Stimulated activated CD4-positive, alpha-beta T cell treated with anti-CD3 and anti-CD28 coated beads, Interleukin-4, amount 100 ng/mL, for 4 hours (primary cell): ENCODE measurements around the gene GNG12.
"Not testable (repeated sequence)": the region's sequence is repeated elsewhere in the genome, so short reads cannot be mapped to it uniquely, and the experiment has no call there.

Experiments
- DNase-seq, 2 experiments: peaks; one replicate each; pipeline ENCODE4 v3.0.0-alpha.2; 2020

Gene GNG12

DNA sequence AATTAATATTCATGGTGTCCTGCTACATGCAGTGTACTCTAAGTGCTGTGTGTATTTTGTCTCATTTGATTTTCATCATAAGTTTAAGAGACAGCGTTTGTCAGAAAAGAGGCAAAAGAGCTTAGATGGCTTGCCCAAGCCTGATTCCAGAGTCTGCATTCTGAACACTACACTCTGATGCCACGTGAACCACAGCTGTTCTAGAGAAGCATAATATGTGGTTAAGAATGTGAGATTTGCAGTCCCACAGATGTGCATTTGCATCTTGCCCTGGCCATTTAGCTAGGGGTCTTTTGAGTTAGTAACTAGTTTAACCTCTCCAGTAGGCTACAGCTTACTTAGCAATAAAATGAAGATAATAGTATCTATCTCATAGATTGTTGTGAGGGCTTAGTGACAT lies 157.5 kb downstream of the GNG12 start:
- DNase-seq = no peak

DNA sequence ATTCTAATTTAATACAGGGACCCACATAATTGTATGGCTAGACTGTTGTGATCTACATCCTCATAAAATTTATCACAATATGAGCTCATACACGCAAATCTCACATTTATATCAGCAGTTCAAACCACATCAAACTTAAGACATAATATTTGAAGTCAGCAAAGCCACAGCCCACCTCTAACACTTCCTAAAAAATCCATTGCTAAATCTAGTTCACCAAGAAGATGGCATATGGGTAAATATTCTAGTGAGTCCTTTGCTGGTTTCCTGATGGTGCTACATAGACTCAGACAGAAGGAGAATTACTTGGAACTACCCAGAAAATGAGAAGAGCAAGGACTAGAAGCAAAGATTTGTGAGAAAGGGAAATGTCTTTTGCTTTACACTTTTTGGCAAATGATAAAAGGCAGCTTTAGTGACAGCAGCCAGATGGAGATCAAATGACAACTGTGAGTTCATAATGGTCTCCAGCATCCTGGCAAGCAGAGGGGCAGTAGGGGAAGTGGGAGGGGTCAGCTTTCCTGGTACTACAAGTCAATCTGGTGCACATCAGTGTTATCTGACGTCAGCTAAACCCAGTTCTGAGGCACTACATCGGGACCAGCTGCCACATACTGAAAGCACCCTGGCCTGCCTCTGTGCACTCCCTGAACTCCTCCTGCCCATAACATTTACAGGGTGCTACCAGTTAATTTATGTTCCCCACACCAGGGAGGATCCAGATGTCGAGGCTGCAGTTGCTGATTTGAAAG lies 158.8 kb downstream of the GNG12 start:
- DNase-seq = peak in 1 of 2 experiments; percentile 30

DNA sequence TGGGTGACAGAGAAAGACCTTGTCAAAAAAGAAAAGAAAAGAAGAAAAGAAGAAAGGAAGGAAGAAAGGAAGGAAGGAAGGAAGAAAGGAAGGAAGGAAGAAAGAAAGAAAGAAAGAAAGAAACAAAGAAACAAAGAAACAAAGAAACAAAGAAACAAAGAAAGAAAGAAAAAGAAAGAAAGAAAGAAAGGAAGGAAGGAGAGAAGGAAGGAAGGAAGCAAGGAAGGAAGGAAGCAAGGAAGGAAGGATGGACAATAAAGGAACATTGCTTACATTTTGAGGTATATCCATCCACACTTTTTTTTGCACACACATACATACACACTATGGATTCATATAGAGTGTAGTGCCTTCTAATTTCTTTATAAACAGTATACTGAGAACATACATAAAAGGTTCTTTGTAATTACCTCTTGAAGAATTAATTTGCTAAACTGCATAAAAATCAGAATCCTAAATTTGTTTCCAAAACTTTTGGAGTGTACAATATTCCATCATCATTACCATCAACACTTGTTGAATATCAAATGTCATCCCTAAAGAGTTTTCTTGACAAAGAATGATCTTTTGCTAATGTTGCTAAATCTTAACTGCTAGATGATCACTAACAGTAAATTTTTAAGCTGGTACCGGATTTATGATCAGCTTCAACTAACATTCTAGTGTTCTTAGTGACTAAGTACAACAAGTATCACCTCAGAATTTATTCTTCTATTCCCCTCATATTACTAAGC lies 159.6 kb downstream of the GNG12 start:
- no peak for DNase-seq

DNA sequence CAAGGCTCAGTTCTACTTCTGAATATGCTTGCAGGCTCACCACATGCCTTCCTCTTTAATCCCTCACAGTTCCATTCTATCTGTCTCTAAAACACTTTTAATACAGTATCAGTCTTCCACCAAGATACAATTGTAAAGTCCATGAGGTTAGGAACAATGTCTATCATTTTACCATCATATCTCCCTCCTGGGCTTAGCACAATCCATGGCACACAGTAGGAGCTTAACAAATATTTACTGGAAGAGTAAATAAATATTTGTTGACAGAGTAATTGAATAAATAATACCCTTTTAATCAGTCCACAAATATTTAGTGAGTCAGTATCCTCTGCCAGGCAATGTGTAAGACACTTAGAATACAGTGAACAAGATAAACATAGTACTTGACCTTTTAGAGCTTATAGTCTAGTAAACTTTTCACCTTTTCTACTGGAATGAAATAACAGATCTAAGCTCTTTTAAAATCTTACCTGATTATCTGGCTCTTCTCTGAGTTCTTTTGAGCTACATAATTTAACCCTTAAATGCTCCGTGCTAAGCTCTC lies 160.9 kb downstream of the GNG12 start:
- DNase-seq = no peak

DNA sequence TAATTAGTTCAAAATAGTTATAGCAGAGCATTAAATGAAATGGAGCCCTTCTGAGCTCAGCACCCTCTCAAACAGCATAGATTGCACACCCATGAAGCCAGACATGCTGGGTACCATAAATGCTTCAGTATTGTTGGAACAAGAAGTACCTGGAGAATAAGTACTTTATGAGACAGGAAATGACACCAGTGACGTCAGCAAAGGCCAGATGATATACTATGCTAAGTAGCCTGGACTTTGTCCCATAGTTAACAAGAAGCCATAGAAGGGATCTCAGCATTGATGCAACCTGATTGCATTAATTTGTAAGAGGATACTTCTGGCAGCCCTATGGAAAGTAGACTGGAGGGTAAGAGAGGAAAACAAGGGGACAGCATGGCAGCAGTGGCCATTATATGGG lies 164.6 kb downstream of the GNG12 start:
- DNase-seq = no peak

DNA sequence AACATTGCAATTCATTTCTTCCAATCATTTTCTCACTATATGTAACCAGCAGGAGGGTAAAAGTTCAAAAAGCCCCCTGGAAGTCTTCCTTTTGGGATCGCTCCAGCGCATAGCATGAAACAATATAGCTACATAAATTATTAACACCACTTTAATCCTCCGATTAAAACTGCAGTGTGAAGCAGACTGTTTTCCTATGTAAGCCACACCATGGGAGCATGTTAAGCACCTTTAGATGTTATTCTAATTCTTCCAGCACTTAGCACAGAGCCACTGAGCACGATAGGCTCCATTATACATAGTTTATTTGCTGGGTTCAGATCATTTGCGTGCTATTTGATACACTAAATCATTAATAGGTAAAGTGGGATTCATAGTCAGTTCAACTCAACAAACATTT lies 166.6 kb downstream of the GNG12 start:
- no peak for DNase-seq

DNA sequence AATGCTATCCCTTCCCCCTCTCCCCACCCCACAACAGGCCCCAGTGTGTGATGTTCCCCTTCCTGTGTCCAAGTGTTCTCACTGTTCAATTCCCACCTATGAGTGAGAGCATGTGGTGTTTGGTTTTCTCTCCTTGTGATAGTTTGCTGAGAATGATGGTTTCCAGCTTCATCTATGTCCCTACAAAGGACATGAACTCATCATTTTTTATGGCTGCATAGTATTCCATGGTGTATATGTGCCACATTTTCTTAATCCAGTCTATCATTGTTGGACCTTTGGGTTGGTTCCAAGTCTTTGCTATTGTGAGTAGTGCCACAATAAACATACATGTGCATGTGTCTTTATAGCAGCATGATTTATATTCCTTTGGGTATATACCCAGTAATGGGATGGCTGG lies 168.0 kb downstream of the GNG12 start:
- not testable (repeated sequence) for DNase-seq

DNA sequence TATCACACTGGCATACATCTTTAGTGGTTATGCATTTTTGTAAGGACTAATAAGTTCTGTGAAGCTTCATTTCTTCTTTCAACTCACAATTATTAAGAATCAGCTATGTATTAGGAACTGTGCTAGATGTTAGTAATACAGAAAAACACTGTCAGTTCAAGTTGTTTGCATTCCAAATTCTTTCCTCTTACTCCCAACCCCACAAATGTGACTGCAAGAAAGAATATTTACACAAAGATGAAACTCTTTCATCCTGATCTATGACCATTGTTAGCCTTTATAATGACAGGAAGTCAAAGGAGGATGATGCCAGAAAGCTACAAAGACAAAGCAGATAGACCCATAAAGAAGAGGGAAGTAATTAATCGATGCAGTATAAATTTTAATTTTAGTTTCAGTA lies 169.2 kb downstream of the GNG12 start:
- no peak for DNase-seq

DNA sequence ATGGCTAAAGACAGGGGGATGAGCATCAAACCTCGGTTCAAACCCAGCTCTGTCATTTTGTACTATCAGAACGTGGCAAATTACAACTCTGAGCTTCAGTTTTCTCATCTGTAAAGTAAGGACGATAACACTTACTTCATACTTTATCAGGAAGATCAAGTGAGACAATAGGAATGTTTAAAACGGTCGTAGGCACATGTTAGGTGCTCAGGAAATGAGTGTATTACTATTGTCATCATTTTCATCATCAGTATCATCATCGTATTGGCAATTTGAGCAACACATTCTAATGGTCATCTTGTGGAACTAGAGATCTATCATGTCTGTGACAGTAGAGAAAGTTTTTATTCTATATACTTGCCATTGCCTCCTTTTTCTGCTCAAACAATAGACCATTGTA lies 170.4 kb downstream of the GNG12 start:
- no peak for DNase-seq

DNA sequence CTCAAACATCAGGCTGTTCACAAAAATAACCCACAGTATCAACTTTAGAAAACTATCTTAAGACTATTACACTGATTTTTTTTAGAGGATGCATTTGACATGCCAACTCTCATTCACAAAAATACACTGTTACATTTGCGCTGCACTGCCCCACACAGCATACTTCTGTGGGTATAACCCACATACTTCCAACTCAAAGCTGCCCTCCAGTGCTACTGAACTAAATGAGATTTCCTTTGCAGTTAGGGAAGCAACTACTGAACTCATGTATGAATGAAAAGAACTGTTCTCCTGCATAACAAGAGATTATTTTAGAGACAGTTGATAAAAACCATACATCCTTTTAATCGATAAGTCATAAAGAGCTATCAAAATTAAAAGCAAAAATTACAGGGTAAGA lies 174.0 kb downstream of the GNG12 start:
- DNase-seq = no peak

DNA sequence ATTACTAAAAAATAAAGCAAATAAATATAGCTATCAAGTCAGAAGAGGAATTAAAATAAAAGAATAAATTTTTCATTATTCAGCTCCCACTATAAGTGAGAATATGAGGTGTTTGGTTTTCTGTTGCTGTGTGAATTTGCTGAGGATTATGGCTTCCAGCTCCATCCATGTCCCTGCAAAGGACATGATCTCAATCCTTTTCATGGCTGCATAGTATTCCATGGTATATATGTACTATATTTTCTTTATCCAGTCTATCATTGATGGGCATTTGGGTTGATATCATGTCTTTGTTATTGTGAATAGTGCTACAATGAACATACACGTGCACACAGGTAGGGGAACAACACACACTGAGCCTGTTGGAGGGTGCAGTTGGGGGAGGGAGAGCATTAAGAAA lies 176.1 kb downstream of the GNG12 start:
- DNase-seq = not testable (repeated sequence)

DNA sequence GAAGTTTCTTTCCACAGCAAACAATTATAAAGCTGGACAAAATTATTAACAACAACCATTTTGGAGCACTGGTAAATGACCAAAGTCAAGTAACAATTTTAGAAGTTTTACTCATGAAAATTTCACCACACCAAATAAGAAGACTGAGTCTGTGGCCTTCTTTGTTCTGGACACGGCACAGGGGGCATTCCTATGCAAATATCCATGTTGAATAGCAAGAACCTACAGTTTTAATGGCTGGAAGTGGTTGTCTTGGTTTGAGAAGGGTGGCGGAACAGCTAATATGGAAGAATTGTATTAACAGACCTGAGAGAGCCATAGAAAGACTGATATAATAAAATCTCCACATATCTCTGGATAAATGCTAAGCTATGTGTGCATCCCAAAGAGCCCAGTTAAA lies 177.7 kb downstream of the GNG12 start:
- no peak for DNase-seq

DNA sequence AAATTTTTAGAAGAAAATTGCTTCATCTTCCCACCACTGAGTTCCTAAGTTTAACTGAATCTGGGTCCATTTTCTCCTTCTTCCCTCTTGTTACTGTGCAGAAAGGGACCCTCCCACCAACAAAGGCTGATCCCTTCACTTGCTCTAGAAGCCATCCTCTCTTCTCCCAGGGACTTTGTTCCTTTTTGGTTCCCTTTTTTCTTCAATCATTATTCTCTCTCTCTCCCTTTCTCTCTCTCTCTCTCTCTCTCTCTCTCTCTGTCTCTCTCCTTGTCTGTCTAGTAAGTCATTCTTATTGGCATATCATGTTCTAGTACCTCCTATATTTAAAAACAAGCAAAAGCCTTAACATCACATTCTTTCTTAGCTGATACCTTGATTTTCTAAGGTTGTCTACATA lies 180.0 kb downstream of the GNG12 start:
- no peak for DNase-seq

DNA sequence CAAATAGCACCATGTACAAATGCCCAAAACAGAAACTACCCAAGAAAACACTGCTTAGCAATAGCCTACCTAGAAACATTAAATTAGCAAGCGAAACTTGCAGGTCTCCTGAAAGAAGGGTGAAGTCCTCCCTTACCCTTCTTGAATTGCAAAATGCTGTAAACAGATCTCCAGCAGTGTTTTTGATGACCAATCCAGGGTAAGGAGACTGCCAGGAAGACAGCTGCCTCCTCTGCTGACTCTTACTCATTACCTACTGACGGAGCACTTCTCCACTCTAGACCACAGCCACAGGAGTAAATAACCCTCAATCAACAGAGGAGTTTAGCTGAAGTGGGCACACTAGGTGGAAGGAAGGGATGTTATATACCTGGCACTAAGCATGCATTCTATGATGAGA lies 180.5 kb downstream of the GNG12 start:
- DNase-seq = no peak
